Measurements from ENCODE around the gene KIFC1. TPM values are rescaled to one million over a fixed set of nuclear protein-coding genes. Genes with fewer than 3 reads are reported as not detected.

KIFC1 gene
- total and polyA plus RNA-seq, 9 of the 15 experiments (the other 6 are each of a cell fraction or from before 2014, with no cell fraction given) = 1.3 to 95.2 (median 76.9) TPM

DNA sequence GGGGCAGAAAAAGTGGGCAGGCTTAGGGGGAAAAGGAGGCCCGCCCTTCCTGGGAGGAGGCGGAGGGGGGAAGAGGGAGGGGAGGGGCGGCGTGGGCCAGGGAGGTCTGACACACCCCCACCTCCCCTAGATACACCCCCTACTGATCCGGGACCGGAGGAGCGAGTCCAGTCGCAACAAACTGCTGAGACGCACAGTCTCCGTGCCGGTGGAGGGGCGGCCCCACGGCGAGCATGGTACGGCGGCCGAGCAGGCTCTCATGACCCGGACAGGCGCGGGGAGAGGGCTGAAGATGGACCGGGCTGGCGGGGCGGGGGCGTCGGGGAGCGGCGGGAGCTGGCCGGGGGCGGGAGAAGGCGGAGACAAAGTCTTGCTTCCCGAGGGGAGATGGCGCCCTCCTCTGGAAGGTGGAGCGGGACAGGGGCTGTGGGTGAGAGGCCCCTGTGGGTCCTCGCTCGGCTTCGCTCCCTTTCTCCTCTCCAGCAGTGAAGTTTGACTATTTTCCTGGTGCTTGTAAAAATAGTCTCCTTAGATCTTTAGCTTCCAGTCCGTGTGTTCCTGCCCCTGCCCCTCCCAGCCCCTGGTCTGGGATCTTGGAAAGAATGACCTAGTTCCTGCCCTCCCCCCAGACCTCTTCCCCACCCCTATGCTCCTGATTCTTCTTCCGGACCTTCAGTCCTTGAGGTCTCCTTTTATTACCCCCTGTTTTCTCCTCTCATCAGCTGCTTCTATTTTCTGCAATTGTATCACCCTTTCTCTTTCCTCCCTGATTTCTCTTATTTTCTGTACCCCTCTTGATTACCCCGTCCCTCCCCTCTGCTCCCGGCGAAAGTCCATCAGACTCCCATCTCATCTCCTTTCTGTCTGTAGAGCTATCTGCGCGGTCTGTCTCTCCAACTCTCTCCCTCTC lies 34.3 kb downstream of the KIFC1 start (continued):
- TF ChIP-seq, protein P1, sequence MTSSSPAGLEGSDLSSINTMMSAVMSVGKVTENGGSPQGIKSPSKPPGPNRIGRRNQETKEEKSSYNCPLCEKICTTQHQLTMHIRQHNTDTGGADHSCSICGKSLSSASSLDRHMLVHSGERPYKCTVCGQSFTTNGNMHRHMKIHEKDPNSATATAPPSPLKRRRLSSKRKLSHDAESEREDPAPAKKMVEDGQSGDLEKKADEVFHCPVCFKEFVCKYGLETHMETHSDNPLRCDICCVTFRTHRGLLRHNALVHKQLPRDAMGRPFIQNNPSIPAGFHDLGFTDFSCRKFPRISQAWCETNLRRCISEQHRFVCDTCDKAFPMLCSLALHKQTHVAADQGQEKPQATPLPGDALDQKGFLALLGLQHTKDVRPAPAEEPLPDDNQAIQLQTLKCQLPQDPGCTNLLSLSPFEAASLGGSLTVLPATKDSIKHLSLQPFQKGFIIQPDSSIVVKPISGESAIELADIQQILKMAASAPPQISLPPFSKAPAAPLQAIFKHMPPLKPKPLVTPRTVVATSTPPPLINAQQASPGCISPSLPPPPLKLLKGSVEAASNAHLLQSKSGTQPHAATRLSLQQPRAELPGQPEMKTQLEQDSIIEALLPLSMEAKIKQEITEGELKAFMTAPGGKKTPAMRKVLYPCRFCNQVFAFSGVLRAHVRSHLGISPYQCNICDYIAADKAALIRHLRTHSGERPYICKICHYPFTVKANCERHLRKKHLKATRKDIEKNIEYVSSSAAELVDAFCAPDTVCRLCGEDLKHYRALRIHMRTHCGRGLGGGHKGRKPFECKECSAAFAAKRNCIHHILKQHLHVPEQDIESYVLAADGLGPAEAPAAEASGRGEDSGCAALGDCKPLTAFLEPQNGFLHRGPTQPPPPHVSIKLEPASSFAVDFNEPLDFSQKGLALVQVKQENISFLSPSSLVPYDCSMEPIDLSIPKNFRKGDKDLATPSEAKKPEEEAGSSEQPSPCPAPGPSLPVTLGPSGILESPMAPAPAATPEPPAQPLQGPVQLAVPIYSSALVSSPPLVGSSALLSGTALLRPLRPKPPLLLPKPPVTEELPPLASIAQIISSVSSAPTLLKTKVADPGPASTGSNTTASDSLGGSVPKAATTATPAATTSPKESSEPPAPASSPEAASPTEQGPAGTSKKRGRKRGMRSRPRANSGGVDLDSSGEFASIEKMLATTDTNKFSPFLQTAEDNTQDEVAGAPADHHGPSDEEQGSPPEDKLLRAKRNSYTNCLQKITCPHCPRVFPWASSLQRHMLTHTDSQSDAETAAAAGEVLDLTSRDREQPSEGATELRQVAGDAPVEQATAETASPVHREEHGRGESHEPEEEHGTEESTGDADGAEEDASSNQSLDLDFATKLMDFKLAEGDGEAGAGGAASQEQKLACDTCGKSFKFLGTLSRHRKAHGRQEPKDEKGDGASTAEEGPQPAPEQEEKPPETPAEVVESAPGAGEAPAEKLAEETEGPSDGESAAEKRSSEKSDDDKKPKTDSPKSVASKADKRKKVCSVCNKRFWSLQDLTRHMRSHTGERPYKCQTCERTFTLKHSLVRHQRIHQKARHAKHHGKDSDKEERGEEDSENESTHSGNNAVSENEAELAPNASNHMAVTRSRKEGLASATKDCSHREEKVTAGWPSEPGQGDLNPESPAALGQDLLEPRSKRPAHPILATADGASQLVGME (CRISPR knock-in tag; IDR thresholded peaks at IDR 0.05) = no peak
- peak; percentile 81; the same call in 1 of the 2 replicates for TF ChIP-seq ELF4 (CRISPR knock-in tag; IDR thresholded peaks at IDR 0.05)
- no peak for TF ChIP-seq ARID1B (IDR thresholded peaks at IDR 0.05)
- no peak for TF ChIP-seq MEIS2 (IDR thresholded peaks at IDR 0.05; ENCODE audit: partially characterized antibody)
- no peak for TF ChIP-seq ZNF239 (CRISPR knock-in tag; IDR thresholded peaks at IDR 0.05)
- TF ChIP-seq ZC3H4 (CRISPR knock-in tag; IDR thresholded peaks at IDR 0.05; ENCODE audit: borderline replicate concordance) = no peak
- TF ChIP-seq, protein P2, sequence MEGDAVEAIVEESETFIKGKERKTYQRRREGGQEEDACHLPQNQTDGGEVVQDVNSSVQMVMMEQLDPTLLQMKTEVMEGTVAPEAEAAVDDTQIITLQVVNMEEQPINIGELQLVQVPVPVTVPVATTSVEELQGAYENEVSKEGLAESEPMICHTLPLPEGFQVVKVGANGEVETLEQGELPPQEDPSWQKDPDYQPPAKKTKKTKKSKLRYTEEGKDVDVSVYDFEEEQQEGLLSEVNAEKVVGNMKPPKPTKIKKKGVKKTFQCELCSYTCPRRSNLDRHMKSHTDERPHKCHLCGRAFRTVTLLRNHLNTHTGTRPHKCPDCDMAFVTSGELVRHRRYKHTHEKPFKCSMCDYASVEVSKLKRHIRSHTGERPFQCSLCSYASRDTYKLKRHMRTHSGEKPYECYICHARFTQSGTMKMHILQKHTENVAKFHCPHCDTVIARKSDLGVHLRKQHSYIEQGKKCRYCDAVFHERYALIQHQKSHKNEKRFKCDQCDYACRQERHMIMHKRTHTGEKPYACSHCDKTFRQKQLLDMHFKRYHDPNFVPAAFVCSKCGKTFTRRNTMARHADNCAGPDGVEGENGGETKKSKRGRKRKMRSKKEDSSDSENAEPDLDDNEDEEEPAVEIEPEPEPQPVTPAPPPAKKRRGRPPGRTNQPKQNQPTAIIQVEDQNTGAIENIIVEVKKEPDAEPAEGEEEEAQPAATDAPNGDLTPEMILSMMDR (IDR thresholded peaks at IDR 0.05 in 2 of 3, conservative IDR thresholded peaks at IDR 0.05 in 1 of 3; ENCODE audit: insufficient read depth in 2 of 3, low read depth in 1 of 3, low read length in 3 of 3) = peak; percentile 72 to 95 (median 90)
- no peak for TF ChIP-seq JUNB (CRISPR knock-in tag; conservative IDR thresholded peaks at IDR 0.05)
- TF ChIP-seq ZZZ3 (IDR thresholded peaks at IDR 0.05) = no peak
- TF ChIP-seq MAZ (CRISPR knock-in tag; conservative IDR thresholded peaks at IDR 0.05 in 1 of 2, IDR thresholded peaks at IDR 0.05 in 1 of 2) = peak; percentile 94 to 99
- TF ChIP-seq SRSF3 (IDR thresholded peaks at IDR 0.05; ENCODE audit: insufficient read depth, low read length) = no peak
- no peak for TF ChIP-seq ESRRB (CRISPR knock-in tag; IDR thresholded peaks at IDR 0.05; ENCODE audit: borderline replicate concordance)
- TF ChIP-seq MTA3 (IDR thresholded peaks at IDR 0.05; ENCODE audit: borderline replicate concordance) = peak; percentile 93; the same call in 1 of the 2 replicates
- TF ChIP-seq THRAP3 (IDR thresholded peaks at IDR 0.05; ENCODE audit: borderline replicate concordance) = 0 out of 2 replicates have a peak, but pooled peaks have one; percentile 69
- TF ChIP-seq, protein P3, sequence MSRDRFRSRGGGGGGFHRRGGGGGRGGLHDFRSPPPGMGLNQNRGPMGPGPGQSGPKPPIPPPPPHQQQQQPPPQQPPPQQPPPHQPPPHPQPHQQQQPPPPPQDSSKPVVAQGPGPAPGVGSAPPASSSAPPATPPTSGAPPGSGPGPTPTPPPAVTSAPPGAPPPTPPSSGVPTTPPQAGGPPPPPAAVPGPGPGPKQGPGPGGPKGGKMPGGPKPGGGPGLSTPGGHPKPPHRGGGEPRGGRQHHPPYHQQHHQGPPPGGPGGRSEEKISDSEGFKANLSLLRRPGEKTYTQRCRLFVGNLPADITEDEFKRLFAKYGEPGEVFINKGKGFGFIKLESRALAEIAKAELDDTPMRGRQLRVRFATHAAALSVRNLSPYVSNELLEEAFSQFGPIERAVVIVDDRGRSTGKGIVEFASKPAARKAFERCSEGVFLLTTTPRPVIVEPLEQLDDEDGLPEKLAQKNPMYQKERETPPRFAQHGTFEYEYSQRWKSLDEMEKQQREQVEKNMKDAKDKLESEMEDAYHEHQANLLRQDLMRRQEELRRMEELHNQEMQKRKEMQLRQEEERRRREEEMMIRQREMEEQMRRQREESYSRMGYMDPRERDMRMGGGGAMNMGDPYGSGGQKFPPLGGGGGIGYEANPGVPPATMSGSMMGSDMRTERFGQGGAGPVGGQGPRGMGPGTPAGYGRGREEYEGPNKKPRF (IDR thresholded peaks at IDR 0.05; ENCODE audit: low read depth, low read length) = no peak
- TF ChIP-seq ZNF431 (CRISPR knock-in tag; IDR thresholded peaks at IDR 0.05) = peak; percentile 65; the same call in 1 of the 2 replicates
